ENCODE results near the gene DPY19L3.
"Not testable (repeated sequence)": the region's sequence is repeated elsewhere in the genome, so short reads cannot be mapped to it uniquely, and the experiment has no call there.

The DPY19L3 gene

DNA sequence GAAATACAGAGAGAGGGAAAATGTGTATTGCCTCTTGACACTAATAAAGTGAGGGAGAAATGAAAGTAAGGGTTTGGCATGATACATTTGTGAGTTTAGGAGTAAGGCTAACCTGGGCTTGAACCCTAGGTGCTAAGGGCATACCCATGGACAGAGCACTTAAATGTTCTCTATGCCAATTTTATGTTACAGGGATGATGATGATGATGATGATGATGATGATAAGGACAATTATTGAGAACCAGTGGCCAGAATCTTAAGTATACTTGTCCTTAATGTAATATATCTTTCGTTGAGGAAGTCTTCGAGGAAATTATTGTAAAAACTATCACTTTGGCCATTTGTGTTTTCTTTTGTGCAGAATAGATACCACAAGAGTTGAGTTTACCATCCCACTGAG, 33.2 kb downstream of the DPY19L3 start:
- H3K4me3 ChIP-seq (ENCODE audit: low read depth, low read length), result no peak overlapping the region

DNA sequence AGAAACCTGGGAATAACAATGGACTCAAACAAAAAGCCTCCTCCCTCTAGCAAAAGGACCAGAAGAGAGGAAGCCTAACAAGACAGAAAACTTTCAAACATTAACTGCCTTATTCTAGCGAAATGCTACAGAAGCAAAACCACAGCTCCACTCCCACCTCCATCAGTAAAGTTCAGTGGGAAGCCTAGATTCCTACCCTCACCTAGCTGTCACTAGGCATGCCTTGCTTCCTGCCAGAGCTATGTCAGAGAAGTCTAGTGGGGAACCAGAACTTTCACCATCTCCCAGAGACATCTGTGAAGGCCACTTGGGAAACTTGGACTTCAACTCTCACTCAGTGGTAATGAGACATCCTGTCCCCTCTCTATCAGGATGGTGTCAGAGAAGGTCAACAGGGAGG, 37.1 kb downstream of the DPY19L3 start:
- H3K4me3 ChIP-seq (ENCODE audit: low read depth, low read length), result no peak overlapping the region

DNA sequence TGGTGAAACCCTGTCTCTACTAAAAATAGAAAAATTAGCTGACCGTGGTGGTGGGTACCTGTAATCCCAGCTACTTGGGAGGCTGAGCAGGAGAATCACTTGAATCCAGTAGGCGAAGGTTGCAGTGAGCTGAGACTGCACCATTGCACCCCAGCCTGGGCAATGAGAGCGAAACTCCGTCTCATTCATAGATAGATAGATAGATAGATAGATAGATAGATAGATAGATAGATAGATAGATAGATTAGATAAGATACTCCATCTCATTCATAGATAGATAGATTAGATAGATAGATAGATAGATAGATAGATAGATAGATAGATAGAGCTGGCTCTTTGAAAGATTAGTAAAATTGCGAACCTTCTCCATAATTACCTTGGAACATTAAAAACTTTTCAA, 42.0 kb downstream of the DPY19L3 start:
- H3K4me3 ChIP-seq (ENCODE audit: low read depth, low read length), result not testable (repeated sequence)

DNA sequence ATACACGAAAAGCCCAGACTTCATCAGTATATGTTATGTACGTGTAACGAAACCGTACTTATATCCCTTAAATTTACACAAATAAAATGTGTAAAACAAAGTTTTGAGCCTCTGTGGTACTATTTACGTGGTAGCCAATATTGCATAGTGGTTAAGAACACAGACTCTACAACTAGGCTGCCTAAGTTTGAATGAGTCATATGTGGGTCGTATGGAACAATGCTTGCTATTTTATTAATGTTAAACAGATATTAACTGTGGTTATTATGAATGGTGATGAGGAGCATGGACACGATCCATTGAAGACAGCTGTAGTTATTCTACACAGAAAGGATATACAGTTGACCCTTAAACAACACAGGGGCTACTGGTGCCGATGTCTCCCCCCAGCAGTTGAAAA, 42.5 kb downstream of the DPY19L3 start:
- H3K4me3 ChIP-seq (ENCODE audit: low read depth, low read length), result no peak overlapping the region

DNA sequence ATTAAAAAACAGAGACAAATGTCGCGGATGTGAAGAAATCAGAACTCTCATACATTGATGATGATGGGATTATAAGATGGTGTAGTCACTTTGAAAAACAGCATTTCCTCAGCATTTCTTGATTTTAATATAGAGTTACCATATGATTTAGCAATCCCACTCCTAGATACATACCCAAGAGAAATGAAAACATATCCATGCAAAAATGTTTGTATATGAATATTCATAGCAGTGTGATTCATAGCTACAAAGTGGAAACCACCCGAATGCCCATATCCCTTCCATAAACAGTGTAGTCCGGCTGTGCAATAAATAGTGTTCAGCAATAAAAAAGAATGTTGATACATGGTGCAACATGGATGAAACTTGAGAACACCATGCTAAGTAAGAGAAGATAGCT, 44.6 kb downstream of the DPY19L3 start:
- H3K4me3 ChIP-seq (ENCODE audit: low read depth, low read length), result no peak overlapping the region

DNA sequence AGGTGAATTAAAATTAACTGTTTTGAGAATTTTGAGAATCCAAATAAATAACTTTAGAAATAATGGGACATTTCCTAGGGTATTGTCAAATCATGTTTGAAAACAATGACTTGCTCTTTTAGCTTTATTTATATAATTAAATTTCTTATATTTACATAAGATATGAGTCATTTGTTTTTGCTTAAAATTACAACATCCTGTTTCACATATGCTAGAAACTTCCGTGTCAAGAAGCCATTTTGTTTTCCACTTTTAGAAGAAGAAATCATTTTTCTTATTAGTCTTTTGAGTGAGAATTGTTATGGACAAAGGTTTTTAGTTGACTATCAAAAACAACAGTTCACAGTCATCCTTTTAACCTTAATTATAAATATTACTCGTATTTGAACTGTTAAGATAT, 48.2 kb downstream of the DPY19L3 start:
- H3K4me3 ChIP-seq (ENCODE audit: low read depth, low read length), result no peak overlapping the region

DNA sequence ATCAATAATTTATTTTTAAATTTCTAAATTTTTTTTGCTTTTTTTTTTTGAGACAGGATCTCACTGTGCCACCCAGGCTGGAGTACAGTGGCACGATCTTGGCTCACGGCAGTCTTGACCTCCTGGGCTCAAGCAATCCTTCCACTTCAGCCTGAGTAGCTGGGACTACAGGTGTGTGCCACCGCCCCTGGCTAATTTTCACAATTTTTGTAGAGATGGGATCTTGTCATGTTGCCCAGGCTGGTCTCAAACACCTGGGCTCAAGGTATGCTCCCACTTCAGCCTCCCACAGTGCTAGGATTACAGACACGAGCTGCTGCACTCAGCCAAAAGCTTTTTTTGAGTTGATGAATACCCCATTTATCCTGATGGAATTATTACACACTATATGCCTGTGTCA, 50.8 kb downstream of the DPY19L3 start:
- H3K4me3 ChIP-seq (ENCODE audit: low read depth, low read length), result no peak overlapping the region

DNA sequence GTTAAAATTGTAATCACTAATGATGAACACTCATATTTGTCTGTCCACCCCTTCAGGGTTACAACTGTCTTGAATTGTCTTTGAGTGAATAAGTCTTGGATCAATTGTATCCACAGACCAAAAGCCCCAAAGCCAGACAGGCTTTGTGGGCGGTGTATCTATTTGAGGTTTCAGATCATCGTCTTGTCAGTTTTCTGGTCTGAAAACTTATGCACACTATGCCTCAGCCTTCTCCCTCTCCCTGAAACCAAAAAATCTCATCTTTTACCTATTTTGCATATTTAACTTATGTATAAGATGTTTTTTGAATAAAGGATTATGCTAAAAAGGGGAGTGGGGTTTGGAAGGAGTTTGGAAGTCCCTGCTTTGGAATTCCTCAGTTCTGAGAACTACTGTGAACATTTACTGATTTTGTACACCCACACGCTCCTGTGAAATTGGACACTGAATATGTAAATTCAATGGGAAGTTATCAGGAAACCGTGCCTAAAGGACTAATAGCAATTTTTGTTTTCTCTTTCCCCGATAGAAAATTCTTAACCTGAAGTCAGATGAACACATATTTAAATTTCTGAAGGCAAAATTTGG, 52.1 kb downstream of the DPY19L3 start:
- no peak overlapping the region for H3K4me3 ChIP-seq (ENCODE audit: low read depth, low read length)

DNA sequence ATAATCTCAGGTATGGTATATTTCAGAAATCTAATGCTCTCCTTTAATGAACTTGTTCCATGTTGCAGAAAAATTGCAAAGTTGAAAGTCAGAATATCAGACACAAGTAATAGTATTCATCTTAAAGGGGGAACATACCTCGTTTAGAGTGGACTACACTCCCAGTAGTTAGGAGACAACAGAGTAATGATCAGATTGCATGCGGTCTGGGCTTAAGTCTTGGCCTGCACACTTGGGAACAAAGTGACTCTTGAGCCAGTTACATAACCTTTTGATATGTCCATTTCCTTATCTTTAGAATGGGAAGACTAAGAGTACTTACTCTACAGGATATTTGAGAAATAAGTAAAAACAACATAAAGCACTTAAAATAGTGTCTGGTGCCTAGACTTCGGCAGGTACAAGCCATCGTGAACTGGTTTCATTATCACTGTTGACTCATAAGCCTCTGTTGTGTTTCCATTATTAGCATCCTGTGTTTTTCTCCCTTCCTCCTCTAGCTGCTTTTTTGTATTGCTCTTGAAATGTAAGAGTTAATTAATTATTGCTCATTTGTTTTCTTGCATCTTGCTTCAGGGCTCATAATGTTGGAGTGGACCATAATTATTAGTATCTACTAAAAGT, 53.0 kb downstream of the DPY19L3 start:
- H3K4me3 ChIP-seq (ENCODE audit: low read depth, low read length), result no peak overlapping the region

DNA sequence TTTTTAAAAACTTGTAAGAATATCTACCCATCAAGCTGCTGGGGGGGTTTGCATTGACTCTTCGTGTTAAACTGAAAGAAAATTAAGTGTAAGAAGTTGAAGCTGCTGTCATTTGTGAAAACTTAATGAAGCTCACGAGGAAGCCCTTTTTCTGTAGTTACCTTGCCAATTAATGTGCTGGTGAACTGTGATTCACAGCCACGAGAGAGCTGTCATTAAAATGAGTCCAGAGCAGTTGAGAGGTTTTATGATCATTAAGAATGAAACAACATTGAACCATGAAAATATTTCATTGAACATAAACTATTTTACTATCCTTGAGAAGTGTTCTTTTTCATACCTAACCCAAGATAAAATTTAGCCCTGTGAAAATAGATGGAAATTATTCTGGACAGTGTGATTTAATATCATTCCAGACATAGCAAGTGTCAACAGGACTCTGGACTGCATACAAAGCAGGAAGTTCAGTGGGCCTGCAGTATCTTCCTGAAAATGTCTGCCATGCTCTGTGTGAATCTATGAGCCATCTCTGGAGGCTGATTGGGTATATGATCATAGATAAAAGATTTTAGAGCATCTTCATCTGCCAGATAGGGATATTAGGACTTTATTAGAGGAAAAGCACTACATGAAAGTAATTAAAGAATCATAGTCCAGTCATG, 53.8 kb downstream of the DPY19L3 start:
- no peak overlapping the region for H3K4me3 ChIP-seq (ENCODE audit: low read depth, low read length)

DNA sequence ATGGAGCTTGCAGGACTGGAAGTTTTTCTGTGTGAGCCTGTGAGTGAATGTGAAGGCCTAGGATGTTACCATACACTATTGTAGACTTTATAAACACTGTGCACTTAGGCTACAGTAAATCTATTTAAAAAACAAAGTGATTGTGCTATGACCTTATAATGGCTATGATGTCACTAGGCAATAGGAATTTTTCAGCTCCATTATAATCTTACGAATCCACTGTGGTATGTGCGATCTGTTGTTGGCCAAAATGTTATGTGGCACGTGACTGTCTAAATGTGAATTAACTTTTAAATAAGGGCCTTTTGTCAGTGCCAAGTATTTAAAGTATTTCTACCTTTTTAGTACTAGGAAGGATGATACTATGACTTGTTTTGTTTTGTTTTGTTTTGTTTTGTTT, 54.9 kb downstream of the DPY19L3 start:
- no peak overlapping the region for H3K4me3 ChIP-seq (ENCODE audit: low read depth, low read length)

DNA sequence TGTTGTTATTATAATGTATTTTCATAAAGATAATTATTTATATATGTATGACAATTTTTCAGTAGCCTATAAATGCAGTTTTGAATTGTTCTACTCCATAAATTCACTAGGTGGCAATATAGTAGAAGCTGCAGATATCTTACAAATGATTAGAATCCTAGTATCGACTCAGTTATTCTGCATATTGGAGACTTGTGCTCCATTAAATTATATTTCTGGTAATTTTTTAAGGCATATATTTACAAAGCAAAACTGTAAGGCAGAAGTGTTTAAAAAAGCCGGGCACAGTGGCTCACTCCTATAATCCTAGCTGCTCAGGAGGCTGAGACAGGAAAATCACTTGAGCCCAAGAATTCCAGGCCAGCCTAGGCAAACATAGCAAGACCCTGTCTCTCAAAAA, 58.7 kb downstream of the DPY19L3 start:
- no peak overlapping the region for H3K4me3 ChIP-seq (ENCODE audit: low read depth, low read length)

DNA sequence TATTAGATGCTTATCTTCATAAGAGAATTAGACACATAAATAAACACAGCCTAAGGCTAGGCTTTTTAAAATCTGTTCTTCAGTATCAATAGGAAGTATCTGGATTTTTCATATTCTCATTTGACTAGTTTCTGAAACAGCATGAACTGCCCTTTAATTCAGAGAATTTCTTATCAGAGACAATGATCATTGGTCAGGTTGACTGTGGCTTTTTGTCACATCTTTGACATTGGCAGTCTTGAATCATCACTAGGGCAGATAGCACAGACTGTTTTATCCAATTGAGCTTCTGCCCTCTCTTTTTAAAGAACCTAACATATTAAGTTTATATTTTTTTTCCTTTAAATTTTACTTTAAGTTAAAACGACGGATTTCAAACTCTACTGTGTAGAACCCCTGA, 59.6 kb downstream of the DPY19L3 start:
- H3K4me3 ChIP-seq (ENCODE audit: low read depth, low read length), result no peak overlapping the region

DNA sequence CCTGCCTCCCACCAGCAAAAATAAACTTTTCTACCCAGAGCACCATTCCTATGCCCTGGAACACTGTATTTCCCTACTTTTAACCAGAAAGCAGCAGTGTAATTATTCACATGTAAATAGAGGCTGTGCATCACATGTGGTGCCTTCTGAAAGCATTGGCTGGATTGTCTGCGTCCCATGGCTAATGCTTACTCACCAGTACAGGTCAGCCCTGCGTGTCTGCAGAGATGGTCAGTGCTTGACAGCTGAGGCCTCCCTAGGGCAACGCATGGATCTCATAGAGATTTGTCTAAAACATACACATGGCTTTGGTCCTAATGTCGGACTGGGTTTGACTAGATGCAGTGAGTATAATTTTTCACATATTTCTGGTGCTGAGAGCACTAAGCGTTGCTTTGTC, 64.2 kb downstream of the DPY19L3 start:
- no peak overlapping the region for H3K4me3 ChIP-seq (ENCODE audit: low read depth, low read length)

DNA sequence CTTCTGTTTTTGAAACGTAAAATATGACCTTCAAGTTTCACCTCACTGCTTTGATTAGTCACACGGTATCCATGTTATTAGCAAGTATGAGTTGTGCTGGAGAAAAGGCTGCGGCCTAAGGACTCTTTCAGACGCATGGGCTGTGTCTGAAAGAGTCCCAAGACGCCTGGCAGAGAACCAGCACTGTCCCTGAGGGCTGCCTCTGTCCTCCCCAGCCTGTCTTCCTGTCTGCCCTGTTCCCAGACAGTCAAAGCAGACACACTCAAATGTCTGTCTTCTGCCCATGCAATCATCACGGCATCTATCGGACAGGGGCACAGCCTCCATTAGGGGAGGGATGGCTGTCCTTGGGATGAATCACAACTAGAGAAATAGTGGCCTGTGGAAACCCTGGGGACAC, 65.5 kb downstream of the DPY19L3 start:
- H3K4me3 ChIP-seq (ENCODE audit: low read depth, low read length), result no peak overlapping the region

DNA sequence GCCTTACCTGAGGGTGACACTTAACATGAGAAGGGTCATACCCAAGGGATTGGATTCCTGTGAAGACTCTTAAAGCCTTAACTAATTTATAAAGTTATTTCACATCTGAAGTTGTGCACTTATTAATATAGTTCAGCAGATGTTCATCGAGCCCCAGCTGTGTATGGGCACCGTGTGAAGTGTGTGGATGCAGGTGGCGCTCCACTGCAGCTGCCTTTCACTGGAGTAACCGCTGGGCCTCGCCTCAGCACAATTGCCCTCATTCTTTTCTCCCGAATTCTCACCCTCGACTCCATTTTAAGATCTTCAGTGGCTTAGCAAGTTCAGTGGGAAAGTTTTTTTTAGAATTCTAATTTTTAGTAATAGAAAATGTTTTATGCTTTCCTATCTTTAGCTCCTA, 66.2 kb downstream of the DPY19L3 start:
- no peak overlapping the region for H3K4me3 ChIP-seq (ENCODE audit: low read depth, low read length)

DNA sequence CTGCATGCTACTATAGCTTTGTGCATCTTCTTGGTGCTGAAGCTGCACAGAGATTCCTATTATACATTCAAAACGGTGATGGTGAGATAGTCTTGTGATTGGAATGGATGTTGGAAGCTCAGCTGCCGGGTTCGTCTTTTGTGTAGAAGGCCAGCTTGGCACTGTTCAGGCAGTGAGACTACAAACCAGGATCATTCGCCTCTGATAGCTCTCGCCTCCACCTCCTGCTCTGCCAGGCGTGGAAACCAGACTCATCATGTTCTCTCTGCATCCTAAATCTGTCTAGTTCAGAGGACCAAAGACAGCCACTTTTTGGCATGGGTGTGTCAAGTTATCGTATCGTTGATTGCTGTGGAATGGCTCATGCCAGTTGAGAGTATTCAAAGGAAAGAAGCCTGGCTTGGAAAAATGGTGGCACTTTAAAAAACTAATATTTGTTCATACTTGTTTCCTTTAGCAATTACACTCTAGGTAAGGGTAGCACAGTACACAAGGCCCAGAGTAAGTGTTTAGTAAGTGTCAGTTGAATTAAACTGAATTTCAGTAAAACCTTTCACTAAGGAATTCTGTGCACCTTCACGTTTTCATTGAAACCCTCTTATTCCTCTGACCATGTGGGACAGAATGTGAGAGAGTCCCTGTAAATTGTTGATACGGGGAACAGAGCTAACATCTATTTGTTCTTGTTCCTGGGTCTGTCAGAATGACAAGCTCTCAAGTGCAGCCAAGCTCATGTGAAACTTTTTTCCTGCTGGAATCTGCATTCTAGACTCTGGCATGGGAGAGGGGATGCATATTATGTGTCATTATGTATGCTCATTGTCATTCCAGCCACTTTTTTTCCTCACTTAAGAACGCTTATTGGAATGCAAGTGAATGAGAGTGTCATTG, 69.8 kb downstream of the DPY19L3 start:
- no peak overlapping the region for H3K4me3 ChIP-seq (ENCODE audit: low read depth, low read length)

DNA sequence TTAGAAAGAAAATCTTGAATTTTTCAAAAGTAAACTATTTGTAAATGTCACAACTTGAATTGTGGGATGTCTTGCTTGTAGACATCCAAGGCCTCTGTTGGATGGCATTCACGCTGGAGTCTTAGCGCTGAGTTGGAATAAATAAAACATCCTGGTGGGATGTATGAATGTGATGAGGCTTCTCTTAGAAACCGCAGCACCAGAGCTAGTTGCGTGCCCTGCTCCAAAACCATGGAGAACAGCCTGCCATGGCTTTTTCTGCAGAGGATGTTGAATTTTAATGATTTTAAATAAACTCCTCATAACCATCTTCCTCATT, 70.4 kb downstream of the DPY19L3 start:
- H3K4me3 ChIP-seq (ENCODE audit: low read depth, low read length), result no peak overlapping the region

DNA sequence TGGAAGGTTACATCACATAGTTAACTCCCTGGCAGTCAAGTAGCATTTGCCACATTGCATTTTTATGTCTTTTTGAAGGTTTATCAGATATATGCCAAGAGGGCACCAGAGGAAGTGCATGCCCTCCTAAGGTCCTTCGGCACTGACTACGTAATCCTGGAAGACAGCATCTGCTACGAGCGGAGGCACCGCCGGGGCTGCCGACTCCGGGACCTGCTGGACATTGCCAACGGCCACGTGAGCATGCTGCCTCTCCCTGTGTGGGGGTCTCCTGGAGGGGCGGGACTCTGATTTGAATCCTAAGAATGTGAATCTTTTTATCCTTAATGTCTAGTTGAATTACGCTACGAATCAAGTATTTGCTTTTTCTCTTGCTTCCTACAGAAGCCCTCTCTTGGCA, 74.8 kb downstream of the DPY19L3 start:
- H3K4me3 ChIP-seq (ENCODE audit: low read depth, low read length), result no peak overlapping the region

DNA sequence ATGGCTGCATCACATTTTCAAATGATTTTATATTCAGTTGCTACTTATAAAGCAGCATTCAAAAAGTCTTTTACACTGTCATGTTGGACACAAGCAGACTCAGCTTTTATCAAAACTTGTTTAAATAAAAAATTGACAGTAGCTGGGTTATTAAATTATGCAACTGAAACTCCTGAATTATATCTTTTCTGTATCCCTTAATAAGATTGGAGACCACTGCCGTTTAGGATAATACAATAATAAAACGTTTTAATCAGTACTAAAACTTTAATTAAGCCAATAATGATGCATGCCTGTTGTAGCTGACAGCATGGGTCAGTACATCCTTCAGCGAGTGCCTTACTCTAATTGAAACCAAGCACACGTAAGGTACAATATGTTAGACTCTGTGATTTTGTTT, 78.0 kb downstream of the DPY19L3 start:
- H3K4me3 ChIP-seq (ENCODE audit: low read depth, low read length), result no peak overlapping the region

DNA sequence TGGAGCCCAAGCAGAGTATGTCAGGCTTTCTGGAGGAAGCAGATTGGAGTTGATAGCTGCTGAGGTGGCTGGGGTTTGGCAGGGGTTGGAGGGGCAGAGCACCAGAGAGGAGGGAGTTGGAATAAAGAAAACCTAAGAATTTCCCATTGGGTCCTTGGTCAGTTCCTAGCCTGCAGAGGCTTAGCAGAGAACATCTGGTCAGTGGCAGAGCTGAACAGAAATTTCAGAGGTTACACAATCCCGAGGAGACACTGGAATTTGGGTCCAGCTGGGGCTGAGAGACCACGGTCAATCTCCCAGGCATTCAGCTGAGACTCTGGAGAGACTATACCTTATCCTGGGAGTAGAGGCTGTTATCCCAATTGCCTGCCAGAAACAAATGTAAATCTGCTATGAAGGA, 84.4 kb downstream of the DPY19L3 start:
- no peak overlapping the region for H3K4me3 ChIP-seq (ENCODE audit: low read depth, low read length)

DNA sequence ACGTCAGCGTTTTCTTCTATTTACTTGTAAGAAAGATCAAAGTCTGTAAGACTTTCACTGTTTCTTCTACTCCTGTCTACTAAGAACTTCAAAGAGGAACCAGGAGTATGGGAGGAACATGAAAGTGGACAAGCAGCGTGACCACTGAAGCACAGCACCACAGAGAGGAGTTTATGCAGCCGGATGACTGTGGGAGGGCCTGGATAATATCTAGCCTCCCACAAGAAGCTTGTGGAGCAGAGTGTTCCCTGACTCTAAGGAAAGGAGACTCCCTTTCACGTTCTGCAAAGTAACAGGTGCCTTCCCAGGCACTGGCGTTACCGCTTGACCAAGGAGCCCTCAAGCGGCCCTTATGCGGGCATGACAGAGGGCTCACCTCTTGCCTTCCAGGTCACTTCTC, 91.8 kb downstream of the DPY19L3 start:
- no peak overlapping the region for H3K4me3 ChIP-seq (ENCODE audit: low read depth, low read length)
